Right hindlimb (tissue), 1 donor: ENCODE data around the gene PCBP3.
"Not testable (repeated sequence)": the region's sequence is repeated elsewhere in the genome, so short reads cannot be mapped to it uniquely, and the experiment has no call there.

Experiments
- DNase-seq: peaks from one replicate; pipeline ENCODE4 v3.0.0-alpha.2; 2018

Gene PCBP3

DNA sequence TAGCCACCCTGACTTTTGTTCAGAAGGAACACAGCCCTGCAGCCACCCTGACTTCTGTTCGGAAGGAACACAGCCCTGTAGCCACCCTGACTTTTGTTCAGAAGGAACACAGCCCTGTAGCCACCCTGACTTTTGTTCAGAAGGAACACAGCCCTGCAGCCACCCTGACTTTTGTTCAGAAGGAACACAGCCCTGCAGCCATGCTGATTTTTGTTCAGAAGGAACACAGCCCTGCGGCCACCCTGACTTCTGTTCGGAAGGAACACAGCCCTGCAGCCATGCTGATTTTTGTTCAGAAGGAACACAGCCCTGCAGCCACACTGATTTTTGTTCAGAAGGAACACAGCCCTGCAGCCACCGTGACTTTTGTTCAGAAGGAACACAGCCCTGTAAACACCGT lies 208.9 kb downstream of the PCBP3 start:
- not testable (repeated sequence) for DNase-seq

DNA sequence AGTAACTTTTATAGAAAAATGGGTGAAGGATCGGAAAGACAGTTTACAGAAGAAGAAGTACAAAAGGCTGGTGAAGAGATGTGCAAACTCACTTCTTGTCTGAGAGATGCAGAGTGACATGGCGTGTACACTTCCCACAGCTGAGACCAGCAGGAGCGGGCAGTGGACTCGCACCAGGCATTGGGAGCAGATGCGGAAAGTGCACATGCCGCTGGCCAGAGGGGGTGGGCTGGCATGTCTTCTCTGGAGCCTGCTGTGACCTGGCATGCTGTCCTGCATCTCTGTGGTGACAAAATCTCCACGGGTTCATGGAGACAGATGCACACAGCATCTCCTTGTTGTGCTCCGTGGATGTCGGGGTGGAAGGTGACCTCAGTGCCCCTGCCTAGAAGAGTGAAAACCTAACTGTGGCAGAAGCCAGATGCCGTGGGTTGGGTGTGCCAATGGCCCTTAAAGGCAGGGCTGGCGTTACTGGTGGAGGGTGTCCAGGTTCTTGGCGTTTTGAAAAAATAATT lies 209.4 kb downstream of the PCBP3 start:
- DNase-seq, result no peak

GRCh38 chr21:45853703-45854342 lies 210.3 kb downstream of the PCBP3 start:
- DNase-seq, result no peak

DNA sequence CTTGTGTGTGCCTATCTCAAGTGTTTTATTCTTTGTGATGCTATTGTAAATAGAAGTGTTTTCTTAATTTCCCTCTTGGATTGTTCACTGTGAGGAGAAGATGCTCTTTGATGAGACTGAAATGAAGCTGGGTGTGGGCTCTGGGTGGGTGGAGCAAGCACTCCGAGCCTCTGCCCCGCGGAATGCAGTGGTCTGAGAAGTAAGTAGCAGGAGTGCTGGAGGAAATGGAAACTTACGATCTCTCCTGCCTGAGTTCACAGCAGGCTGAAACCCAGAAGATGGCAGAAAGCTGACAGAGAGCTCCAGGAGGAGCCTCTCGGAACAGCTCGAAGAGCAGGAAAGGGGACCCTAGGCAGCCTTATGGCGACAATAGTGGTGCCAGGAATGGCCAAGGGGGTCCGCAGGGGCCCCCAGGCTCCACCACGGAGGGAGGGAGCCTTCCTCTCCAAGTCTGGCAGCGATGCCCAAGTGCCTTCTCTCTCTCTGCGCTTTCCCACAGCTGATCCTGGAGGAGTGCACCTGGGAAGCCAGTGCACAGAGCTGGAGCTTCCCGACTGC lies 211.2 kb downstream of the PCBP3 start:
- DNase-seq, result no peak

GRCh38 chr21:45855248-45855811 lies 211.8 kb downstream of the PCBP3 start:
- DNase-seq, result no peak

GRCh38 chr21:45856442-45856841 lies 212.9 kb downstream of the PCBP3 start:
- no peak for DNase-seq

DNA sequence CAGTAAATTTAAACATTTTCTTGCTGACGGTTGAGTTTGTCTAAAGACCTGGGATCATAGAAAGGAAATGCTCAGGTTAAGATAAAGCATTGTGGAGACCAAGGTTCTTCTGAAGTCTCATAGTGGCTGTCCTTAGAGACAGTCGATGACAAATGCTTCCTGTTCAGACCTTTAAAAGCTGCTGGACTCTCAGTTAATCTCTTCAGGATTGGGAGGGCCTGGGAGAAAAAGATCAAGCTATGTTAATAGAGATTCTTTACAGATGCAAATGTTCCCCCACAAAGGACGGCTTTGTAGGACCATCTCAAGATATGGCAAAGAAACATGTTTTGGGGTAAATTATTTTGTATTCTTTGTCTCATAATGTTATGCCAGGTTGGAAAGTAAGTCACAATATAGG lies 213.4 kb downstream of the PCBP3 start:
- DNase-seq, result no peak

- DNase-seq, result no peak
Observed at GRCh38 chr21:45857761-45858160, 214.2 kb downstream of the PCBP3 start.

- DNase-seq, result no peak
Observed at GRCh38 chr21:45858180-45858579, 214.7 kb downstream of the PCBP3 start.

GRCh38 chr21:45859041-45859761 lies 215.7 kb downstream of the PCBP3 start:
- no peak for DNase-seq

DNA sequence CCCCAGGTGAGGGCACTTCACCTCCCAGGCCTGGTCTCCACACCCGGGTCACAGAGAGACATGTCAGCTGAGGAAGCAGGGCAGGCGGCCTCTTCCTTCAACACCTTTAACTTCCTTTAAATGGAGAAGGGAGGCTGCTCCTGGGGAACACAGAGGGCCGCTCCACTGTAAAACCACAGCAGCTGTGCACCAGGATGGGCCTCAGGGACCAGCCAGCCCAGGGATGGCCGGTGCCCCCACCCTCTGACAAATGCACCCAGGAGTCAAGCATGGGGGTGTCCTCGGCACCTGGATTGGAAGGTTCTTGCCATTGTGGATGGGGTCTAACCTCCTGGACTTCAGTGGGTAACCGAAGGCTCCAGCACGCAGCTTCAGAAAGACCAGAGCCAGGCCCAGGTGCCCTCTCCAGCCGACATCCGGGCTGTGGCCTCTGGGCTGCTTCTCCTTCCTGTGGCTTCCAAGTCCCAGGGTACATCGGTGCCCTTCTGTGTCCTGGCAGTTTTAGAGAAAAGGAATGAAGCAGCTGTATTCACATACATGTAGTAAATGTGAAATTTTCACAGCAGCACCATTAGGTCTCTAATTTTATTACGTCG lies 216.3 kb downstream of the PCBP3 start:
- no peak for DNase-seq

DNA sequence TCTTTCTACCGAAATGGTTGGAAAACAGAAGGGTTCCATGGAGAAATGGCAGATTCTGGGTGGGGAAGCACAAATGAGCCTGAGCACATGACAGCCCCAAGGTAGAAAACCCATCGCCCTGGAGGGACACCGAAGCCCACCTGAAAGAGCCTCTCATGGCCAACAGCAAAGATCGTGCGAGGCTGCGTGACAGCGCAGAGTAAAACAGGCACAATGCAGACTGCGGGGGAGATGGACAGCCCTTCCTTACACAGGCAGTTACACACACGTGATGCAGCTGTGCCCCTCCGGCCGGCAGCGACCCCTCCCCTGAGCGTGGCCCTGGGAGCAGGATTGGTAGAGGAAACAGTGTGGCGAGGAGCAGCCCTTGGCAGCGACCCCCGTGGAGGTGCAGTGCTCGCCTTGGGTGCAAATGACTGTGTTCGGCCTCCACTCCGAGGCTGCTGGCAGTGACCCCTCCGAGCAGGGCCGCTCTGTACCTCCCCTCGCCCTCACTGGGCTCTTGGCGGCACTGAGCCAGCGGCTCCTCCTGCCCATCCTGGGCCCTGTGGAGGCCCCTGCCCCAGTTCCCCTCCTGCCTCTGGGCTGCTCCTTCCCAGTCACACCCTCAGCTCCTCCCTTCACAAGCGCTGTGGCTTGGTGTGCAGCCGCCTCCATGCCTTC lies 217.1 kb downstream of the PCBP3 start:
- DNase-seq, result no peak

DNA sequence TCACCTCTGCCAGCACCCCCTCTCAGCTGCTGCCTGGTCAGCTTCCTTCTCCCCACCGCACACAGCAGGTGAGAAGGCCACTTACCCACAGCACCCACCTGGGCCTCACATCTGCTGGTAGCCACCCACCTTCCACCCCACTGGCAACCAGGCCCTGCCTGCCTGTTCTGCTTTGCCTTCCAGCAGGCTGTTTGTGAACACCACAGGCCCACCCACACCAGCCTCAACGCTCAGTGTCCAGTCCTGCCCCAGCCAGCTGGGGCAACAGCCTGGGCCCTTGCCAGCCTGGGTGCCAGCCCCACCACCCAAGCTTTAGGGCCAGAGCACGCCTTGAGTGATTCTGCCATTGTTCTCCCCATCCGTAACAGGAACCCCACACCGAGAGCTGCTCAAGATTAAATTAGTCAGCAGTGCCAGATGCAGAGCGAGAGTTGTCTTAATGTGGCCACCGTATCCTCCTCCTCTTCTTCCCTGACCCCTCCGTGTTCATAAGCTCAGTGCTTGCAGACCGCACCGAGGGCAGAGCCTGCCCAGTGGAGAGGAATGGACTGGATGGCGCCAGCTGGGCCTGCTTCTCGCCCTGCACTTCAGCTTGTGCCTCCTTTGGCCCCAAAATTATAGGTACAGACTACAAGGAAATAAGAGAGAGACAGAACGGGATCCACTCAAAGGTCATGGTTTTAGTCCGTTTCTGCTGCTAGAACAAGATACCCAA lies 217.8 kb downstream of the PCBP3 start:
- no peak for DNase-seq

- no peak for DNase-seq
Observed at GRCh38 chr21:45862543-45863207, 219.2 kb downstream of the PCBP3 start.

DNA sequence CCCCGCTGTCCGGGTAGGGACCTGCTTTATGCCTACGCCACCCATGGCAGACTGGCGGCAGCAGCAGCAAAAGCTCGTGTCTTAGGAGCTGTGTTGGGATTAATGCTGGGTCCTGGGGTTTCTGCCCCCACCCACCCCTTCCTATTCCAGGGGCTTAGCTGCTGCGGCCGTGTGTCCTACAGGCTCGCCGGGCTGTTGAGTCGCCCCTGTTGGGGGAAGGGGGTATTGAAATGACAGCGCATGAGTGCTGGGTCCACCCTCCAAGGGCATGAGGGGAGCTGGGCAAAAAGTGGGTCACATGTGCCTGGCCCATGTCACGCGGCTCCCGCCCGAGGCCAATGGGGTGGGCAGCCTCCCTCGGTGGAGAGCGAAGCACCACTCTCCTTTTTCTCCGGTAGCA lies 219.7 kb downstream of the PCBP3 start:
- no peak for DNase-seq

DNA sequence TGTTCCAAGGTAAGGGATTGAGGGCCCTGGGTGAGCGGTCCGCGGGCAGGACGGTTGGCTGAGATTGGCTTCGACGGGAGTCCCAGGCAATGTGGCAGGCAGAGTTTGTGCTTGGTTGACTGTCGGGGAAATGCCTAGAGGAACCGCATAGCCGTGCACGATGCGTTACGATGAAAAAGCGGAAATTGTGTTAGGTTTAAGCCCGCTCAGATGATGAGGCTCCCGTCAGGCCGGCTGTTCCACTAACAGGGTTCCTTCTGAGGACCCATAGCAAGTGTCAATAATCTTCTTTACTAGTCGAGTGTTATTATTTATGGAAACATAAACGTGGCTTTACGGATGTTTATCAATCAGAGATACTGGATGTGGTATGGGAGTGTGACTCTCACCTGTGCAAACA lies 220.2 kb downstream of the PCBP3 start:
- no peak for DNase-seq

DNA sequence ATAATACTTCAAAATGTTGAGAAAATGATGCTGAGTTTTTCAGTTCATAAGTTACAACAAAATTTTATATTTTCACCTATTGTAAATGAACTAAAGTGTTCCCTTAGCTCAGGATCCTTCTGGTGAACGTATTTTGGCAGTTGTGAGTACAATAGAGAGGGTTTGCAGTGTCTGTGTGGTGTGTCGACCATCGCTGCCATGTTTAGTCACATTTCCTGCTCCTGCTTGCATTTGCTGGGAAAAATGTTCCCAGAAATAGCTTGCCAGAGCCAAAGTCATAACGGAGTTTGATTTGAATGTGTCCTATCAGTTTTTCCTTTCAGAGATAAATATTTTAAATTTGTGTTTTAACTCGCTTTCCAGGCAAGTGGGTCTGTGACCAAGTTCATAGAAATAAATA lies 220.9 kb downstream of the PCBP3 start:
- no peak for DNase-seq

- DNase-seq, result no peak
Observed at GRCh38 chr21:45865106-45865835, 221.7 kb downstream of the PCBP3 start.

- no peak for DNase-seq
Observed at GRCh38 chr21:45866551-45866950, 223.0 kb downstream of the PCBP3 start.

- DNase-seq, result no peak
Observed at GRCh38 chr21:45867041-45867666, 223.6 kb downstream of the PCBP3 start.
